Left ventricle myocardium inferior (tissue), 1 donor: ENCODE results near the gene RFK. TPM values are rescaled to one million over a fixed set of nuclear protein-coding genes. Genes with fewer than 3 reads are reported as not detected.

Experiments
- DNase-seq: peaks from one replicate; pipeline ENCODE4 v3.0.0-alpha.2; 2020
- H3K27ac ChIP-seq: fragments of 200-600 bp; replicated peaks from 2 replicates; pipeline ENCODE4 v1.8.0; 2021
- H3K27me3 ChIP-seq: fragments of 200-600 bp; 2 replicates; pipeline ENCODE4 v1.8.0; 2021; ENCODE audit warnings: low read depth
- H3K36me3 ChIP-seq: fragments of 200-600 bp; 2 replicates; pipeline ENCODE4 v1.8.0; 2021
- H3K4me1 ChIP-seq: fragments of 200-600 bp; 2 replicates; pipeline ENCODE4 v1.8.0; 2021
- H3K4me3 ChIP-seq: fragments of 200-600 bp; 2 replicates; pipeline ENCODE4 v1.8.0; 2021; ENCODE audit warnings: mild to moderate bottlenecking, moderate library complexity
- H3K9me3 ChIP-seq: fragments of 200-600 bp; replicated peaks from 2 replicates; pipeline ENCODE4 v1.8.0; 2021
- intact Hi-C: fragments of 100-400 bp; cut with micrococcal nuclease; formaldehyde crosslinking; loops from one replicate; pipeline ENCODE4 v1.11.0; 2022
- total RNA-seq: library from RNA; stranded (reverse); fragmentation: NEBNext Ultra II Directional; extraction: Animal tissue kit (Norgen Biotek cat#: 25700); gene quantifications from one replicate; pipeline ENCODE4 v1.2.1, GENCODE V29; 2021
- TF ChIP-seq, protein P1 (sequence below): fragments of 200-600 bp; IDR thresholded peaks from 2 replicates; pipeline ENCODE4 v1.8.0; 2021; ENCODE audit warnings: antibody characterized with exemption, mild to moderate bottlenecking, borderline replicate concordance
- donor health status: DM: no; HTN: yes; CAD: no; lungs with severe emphysema.

RFK gene
- total RNA-seq, 1 donor from 2014 or later: 24.0 TPM

DNA sequence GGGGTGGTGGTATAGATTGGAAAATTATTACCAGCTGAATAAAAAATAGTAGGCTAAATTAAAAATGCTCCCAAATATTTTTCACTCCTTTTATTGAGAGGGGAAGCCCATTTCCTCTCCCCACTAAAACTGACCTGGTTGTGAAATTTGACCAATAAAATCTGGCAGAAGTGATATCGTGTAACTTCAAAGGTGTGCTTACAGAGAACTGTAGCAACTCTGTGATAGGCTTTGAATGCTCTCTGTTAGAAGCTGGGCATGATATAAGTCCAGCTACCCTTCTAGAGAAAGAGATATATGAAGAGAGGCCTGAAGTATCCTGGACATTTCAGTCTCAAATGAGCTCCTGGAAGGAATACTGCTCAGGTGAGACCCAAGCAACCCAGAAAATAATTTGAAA, 10.2 kb upstream of the RFK start:
- no peak overlapping the region for H3K4me3 ChIP-seq
- no peaks in the 10 kb centered on the region for H3K36me3 ChIP-seq
- no peak overlapping the region for H3K27ac ChIP-seq
- no peak for DNase-seq
- TF ChIP-seq, protein P1, sequence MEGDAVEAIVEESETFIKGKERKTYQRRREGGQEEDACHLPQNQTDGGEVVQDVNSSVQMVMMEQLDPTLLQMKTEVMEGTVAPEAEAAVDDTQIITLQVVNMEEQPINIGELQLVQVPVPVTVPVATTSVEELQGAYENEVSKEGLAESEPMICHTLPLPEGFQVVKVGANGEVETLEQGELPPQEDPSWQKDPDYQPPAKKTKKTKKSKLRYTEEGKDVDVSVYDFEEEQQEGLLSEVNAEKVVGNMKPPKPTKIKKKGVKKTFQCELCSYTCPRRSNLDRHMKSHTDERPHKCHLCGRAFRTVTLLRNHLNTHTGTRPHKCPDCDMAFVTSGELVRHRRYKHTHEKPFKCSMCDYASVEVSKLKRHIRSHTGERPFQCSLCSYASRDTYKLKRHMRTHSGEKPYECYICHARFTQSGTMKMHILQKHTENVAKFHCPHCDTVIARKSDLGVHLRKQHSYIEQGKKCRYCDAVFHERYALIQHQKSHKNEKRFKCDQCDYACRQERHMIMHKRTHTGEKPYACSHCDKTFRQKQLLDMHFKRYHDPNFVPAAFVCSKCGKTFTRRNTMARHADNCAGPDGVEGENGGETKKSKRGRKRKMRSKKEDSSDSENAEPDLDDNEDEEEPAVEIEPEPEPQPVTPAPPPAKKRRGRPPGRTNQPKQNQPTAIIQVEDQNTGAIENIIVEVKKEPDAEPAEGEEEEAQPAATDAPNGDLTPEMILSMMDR: no peak
- H3K4me1 ChIP-seq: peaks cover 6% of the 10 kb centered on the region
- intact Hi-C loops: no loop called here
- H3K27me3 ChIP-seq: no peaks in the 10 kb centered on the region
- no peaks in the 10 kb centered on the region for H3K9me3 ChIP-seq

DNA sequence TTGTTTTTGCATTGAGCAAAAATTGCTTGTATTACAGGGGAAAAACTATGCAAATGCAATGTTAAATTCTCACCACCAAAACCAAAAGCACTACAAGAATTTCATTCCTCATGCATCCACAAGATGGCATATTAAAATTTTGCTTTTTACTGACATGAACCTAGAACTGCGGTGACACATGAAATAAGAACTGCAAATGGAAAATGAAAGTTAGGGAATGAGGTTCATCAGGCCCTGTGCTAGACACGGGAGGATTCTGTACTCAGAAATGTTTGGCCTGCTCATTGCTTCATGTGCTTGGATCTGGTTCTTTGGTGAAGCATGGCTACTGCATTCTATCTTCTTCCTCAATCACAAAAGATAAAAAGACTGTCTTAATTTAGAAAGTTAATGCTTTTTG, 9.1 kb upstream of the RFK start:
- H3K4me1 ChIP-seq: peaks cover 6% of the 10 kb centered on the region
- TF ChIP-seq, protein P1: peak; percentile 68
- intact Hi-C loops: no loop called here
- H3K27me3 ChIP-seq: no peaks in the 10 kb centered on the region
- H3K36me3 ChIP-seq: no peaks in the 10 kb centered on the region
- H3K9me3 ChIP-seq: no peaks in the 10 kb centered on the region
- peak overlapping the region; percentile 64 for H3K27ac ChIP-seq
- H3K4me3 ChIP-seq: peak overlapping the region; percentile 31
- DNase-seq: no peak

DNA sequence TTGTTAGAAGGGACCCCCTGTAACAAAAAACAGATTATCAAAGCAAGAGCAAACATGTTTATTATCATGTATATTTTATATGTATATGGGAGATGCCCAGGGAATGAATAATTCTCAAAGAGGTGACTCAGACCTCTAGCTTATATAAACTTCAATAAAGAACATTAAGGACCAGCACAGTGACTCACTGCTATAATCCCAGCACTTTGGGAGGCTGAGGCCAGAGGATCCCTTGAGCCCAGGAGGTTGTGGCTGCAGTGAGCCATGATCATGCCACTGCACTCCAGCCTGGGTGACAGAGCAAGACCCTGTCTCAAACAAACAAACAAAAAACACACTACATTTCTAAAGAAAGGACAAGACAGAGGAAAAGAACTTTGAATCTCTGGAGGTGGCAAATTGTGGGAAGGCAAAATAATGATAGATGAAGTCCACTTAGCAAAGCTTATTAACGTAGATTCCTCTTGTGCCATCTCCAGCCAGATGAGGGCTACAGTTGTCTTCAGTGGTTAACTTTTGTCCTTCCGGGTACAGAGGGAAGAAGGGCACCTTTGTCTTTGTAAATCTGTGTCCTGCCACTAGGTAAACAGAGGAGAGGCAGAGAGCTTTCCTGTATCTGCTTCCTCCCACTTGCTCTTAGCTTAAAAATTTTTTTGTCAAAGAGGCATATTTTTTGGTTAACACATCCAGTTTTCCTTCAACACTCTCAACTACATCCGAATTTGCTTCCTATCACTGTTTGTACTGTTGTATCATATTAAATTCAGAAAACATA, 7.5 kb upstream of the RFK start:
- intact Hi-C loops: no loop called here
- TF ChIP-seq, protein P1: no peak
- H3K27ac ChIP-seq: no peak overlapping the region
- H3K36me3 ChIP-seq: no peaks in the 10 kb centered on the region
- H3K9me3 ChIP-seq: no peaks in the 10 kb centered on the region
- no peaks in the 10 kb centered on the region for H3K27me3 ChIP-seq
- H3K4me3 ChIP-seq: no peak overlapping the region
- H3K4me1 ChIP-seq: peaks cover 6% of the 10 kb centered on the region
- DNase-seq: no peak

DNA sequence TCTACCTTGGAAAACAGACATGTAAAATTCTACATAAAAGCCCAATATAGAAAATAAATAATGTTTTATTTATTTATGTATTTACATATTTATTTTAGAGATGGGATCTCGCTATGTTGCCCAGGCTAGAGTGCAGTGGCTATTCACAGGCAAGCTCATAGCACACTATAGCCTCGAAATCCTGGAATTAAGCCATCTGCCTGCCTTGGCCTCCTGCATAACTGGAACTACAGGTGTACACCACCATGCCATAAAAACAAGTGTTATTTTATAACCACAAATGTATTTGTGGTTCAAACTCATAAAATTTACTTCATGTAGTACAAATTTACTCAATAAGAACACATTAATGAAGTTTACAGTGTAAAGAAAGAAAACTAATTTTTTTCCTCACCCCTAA, 7.0 kb upstream of the RFK start:
- intact Hi-C loops: no loop called here
- no peak for DNase-seq
- TF ChIP-seq, protein P1: no peak

DNA sequence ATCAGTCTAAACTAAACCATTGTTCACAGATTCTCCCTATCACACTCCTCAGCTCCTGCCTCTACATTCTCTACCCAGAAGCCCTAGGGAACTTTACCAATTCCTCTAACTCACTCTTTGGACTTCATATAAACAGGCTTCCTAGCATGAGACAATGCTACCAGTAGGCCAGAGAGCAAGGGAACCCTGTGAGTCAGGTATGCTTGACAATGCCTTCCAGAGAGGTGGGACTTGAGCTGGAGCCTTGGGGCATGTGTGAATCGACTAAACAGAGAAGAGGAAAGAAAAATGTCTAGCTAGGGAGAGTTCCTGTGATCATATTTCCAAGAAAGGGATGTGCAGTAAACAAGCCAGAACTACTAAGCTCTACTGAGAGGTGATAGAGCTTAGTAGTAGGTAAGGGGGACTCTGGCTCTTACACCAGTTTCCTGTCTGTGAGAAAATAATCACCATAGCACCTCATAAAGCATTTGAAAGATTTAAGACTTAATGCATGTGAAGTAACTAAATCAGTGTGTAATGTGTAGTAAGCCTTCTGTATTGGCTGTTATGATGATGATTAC, 6.4 kb upstream of the RFK start:
- Histone ChIP-seq H3K27ac (no peak overlapping the region), H3K9me3 (no peaks in the 10 kb centered on the region), H3K36me3 (no peaks in the 10 kb centered on the region), H3K4me1 (peaks cover 8% of the 10 kb centered on the region), H3K27me3 (no peaks in the 10 kb centered on the region), H3K4me3 (no peak overlapping the region)
- intact Hi-C loops: no loop called here
- TF ChIP-seq, protein P1: no peak
- DNase-seq: no peak

More for the DNA sequence above, 7.0 kb upstream of the RFK start:
- H3K4me1 ChIP-seq: peaks cover 6% of the 10 kb centered on the region
- no peak overlapping the region for H3K4me3 ChIP-seq
- no peak overlapping the region for H3K27ac ChIP-seq
- H3K36me3 ChIP-seq: no peaks in the 10 kb centered on the region
- H3K9me3 ChIP-seq: no peaks in the 10 kb centered on the region
- no peaks in the 10 kb centered on the region for H3K27me3 ChIP-seq
